Activated naive CD8-positive, alpha-beta T cell treated with anti-CD3 and anti-CD28 coated beads, Interleukin-2, amount 50 U/mL, for 16 hours (primary cell): ENCODE measurements around the gene KCNN2.

Source experiments
- DNase-seq: peaks from one replicate; pipeline ENCODE4 v3.0.0-alpha.2; 2020; ENCODE audit warnings: low read depth, low spot score

Gene KCNN2

DNA sequence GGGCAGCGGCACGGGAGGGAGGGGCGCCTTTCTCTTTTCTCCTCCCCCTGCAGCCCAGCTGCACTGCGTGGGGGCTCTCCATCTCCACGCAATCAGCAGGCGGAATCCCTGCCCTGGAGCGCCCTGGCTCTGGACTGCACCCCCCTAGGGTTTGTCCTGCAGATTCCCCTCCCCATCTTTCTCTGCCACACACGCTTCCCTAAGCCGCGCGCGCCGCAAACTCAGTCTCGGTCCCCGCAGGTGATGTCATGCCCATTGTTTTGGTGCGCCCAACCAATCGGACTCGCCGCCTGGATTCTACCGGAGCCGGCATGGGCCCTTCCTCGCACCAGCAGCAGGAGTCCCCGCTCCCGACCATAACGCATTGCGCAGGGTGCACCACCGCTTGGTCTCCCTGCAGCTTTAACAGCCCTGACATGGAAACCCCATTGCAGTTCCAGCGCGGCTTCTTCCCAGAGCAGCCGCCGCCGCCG lies at the start of gene KCNN2:
Gene KCNN2 (plus strand): TSS at position 347 of the 473 bp plus-strand sequence. CDS start 70 bp downstream, at position 417.
- no peak for DNase-seq

DNA sequence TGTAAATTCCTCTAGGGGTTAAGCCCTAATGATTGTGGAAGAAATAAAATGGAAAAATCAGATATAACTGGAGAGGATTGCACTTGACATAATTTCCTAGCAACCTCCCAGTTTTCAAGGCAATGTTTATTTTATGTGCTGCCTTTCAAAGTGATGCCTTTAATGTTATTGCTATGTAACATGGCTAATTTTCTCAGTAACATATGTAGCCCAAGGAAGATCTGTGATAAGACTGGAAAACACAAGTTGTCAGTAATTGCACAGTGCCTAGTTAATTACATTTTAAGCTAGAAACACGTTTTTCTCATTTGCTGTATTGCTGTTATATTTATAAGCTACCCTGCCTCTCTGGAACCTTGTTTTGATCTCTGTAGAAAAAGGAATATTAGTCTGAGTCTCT lies 49.2 kb upstream of the KCNN2 start:
- DNase-seq = no peak

DNA sequence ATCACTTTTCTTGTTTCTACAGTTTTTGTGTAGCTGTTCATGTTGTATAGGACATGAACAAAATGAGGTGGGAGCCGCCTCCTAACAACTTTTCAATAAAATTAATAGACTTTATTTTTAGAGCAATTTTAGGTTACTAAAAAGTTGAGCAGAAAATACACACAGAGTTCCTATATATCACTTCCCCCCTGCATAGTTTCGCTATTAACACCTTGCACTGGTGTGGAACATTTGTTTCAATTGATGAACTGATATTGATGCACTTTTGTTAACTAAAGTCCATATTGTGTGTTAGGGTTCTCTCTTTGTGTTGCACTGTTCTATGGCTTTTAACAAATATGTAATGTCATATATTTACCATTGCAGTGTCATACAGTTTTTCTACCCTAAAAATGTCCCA lies 47.8 kb upstream of the KCNN2 start:
- DNase-seq = no peak

DNA sequence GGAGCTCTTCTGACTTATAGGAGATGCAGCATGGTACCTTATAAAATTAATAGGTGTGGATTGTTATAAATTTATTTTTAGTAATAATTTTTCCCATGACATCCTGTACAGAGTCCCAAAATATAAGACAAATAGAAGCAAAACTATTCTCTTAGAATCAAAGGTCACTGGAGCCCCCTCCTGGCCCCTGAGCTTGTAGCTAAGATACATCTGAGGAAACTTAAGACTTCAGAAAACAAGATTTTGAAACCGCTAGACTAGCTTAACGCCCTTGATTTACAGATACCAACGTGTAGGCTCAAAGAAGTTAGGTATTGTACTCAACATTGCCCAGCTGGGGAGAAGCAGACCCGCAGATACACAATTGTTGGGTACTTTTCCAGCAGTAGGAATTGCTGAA lies 45.7 kb upstream of the KCNN2 start:
- no peak for DNase-seq

DNA sequence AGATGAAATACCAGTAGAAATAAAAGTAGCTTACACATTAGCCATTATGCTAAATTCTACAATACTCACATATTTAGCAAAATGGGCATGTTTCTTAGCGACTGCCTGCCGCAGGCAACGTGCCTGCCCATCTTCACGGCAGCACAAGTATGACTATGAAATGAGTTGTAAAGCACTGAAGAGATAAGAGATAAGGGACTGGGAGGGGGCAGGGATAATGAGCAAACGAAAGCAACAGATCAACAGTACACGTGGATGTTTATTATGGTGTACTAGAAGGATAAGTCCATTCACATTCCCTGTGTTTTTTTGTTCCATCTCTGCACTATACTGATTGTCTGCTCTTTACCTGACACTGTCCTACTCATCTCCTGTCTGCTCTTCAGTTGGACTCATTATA lies 44.1 kb upstream of the KCNN2 start:
- DNase-seq = no peak

DNA sequence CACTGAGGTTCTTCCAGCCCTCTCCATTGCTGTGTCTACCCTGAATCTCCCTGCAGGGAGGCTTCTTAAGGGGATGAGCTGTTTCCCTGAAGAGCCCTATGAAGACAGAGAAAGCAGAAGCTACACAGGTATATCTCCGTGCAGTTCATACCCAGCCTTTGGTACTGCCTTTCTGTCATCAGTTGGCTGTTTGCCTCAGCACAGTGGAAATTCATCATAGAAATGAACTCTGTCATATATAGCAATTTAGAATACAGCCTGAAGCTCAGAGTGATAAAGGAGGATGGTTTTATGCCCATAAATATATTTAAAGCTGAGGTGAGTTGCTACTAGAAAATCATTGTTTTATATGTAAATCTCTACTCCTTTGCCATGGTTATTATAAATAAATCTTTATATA lies 42.6 kb upstream of the KCNN2 start:
- no peak for DNase-seq

DNA sequence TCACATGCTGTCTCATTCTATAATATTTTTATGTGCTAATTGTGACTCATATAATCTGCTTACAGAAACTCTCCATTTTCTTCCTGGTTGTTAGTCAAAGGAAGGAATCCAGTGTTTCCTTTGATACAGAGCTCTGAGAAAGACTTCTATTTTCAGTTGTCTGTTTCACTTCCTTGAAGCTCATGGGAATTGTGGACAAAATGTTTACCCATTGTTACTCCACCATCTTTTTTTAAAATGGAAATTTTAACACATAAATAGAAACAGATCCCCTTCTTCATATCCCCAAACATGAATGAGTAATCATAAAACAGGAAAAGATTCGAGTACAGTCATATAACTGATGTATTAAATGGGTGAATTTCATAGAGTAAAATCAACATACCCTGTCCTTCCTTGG lies 42.0 kb upstream of the KCNN2 start:
- DNase-seq = no peak

DNA sequence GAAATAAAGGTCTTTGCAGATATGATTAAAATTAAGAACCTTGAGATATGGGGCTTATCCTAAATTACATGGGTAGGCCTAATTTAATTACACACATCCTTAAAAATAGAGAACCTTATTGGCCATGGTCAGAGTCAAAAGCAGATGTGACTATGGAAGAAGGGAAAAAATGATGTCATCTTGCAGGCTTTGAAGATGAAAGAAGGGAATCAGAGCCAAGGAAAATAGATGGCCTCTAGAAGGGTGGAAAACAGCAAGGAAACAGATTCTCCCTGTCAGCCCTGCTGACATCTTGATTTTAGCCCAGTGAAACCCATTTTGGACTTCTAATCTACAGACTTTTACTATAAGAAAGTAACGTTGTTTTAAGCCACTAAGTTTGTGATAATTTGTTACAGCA lies 37.6 kb upstream of the KCNN2 start:
- no peak for DNase-seq

DNA sequence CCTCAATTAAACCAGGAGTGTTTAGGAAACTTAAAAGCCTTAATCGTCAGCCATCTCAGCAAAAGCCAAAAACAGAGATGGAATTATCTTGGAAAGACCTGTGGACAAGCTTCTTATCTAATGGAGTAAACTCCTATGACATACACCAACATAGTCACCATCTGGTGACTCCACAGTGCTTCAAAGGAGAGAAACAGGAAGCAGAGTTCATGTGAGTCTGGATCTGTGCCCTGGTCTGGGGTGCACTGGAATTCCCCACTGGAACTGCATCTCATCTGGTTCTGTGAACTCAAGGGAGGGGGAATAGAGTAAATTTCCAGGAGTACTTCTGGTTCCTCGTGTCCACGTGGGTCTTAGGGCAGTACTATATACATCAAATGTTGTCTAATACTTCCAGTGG lies 36.3 kb upstream of the KCNN2 start:
- no peak for DNase-seq

DNA sequence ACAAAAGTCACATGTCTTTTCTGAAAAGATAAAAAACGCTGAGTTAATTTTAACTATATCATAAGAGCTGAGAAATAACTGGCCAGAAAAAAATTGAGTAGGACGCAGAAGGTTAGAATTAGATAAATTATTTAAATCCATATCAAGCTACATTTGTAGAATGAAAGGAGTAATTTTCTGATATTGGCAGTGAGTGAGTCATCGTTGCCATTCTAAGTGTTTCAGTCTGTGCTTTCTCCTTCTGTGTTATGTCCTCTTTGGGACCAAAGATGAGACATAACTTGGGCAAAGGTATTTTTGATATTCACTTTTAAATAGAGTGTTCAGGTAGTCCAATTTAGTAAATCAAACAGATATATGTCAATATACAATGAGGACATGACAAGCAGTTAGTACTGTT lies 34.4 kb upstream of the KCNN2 start:
- DNase-seq = no peak

DNA sequence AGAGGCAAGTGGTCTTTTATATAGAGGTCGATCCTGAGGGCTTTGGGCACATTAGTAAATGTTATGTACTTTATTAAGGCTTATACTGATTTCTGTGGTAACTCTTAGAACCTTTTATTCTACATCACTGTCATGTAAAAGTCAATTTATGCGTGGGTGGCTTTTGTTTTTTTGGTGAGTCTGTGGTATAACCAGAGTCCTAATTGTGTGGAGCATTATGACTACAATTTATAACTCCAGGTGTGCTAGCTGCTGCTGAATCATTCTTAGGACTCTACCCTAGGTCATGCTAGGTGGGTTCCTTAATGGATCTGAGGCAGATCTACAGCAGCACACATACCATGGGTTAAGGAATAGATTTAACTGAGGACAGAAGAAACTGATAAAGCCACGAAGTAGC lies 33.9 kb upstream of the KCNN2 start:
- no peak for DNase-seq

DNA sequence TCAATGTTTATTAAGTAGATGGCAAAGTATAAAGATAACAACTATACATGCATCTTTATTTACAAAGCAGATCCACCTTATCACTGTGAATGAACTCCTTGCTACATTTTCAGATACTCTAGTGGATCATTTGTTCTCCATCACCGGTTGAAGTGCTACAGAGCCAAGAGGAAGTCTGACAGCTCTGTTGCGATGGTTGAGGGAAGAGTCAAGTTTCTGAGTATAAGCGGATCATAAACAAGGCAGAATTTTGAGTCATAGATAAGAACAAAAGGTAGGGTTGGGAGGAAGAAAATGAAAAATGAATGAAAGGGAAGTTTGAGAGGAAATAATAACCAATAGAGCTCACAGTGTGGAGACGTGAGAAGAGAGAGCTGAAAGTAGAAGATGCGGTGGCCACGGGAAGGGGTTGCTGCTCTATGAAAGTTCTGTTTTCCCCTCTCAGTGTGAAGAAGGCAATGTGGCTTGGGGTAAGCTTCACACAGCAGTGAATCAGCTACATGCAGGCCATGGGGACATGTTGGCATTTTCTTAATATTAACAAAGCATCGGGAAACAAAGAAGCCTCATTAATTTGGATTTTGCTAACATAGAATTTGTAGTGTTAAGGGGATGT lies 30.8 kb upstream of the KCNN2 start:
- no peak for DNase-seq

DNA sequence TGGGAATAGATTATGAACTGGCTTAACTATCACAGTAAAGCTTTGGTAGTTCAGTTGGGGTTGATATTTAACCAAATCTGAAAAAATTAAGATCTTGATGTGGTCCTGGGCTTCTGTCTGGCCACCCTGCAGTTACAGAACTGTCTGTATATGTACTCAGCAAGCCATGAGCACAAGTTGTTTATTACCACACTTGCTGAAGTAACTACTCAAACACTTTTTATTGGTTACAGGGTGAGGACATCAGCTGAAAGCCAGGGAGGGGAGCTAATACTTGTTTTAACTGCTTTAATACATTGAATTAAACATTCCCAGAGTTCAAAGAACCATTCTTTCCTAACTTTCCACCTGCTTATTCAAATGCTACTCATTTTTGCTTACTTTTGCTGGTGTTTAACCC lies 29.4 kb upstream of the KCNN2 start:
- no peak for DNase-seq

DNA sequence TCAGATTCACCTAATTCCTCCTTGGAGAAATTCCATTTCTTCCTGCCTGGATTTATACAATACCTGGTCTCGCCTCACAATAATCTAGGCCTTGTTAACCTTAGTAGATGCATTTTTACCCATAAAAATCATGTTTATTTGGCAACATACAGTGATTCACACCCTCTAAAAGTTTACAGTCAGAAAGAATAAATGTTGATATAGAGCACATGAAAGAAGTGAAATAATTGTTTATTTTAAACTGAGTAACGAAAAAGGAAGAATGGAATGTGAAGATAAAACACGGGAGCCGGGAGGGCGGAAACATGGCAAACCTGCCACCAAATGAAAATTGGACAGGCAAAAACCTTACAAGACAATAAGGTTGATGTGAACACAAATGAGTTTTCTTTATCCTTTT lies 28.9 kb upstream of the KCNN2 start:
- no peak for DNase-seq

DNA sequence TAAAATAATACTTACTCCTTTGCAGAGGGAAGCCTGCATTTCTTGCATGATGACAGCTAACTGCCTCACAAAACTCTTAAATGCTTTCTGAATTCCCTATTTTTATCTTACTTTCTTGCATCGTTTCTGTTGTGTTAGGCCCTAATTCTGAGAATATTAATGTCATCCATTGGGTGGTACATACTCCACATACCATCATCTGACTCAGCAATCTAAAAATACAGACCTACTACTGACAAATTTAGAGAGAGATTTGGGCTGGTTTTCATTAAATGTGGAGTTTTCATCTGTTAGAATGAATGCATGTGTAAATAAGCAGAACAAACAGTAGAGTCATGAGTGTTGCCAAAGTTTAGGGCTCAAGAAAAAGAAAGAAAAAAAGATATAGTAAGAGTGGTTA lies 26.5 kb upstream of the KCNN2 start:
- DNase-seq = no peak

DNA sequence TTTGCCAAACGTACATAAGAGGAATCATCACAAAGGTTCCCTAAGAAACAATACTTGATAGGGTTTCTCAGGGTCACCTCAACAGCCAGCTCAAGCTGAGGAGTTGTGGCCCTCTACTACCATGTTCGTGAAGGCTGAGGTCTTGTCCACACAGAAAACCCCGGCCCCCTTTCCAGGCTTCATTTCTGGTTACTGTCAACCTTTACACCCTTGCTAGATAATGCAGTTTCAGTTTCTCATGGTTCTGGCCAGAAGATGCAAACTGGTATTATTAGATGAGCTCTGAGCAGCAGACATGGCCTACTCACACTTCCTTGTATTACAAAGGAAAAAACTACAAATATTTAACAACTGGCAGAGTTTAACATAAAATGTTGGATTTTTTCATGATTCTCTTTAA lies 22.8 kb upstream of the KCNN2 start:
- no peak for DNase-seq

DNA sequence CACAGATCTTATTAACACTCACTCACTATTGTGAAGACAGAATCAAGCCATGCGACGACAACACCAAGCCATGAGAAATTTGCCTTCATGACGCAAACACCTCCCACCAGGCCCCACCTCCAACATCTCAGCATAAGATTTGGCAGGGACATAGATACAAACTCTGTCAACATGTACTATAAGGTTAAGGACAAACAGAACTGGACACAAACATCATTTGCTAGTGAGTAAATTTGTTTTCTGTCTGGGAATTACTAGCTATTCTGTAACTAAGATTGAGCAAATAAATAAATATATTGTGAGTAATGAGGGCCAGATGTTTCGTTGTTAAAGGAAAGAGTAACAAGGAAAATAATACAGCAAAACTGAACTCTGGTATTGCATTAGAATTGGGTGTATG lies 15.7 kb upstream of the KCNN2 start:
- DNase-seq = no peak

DNA sequence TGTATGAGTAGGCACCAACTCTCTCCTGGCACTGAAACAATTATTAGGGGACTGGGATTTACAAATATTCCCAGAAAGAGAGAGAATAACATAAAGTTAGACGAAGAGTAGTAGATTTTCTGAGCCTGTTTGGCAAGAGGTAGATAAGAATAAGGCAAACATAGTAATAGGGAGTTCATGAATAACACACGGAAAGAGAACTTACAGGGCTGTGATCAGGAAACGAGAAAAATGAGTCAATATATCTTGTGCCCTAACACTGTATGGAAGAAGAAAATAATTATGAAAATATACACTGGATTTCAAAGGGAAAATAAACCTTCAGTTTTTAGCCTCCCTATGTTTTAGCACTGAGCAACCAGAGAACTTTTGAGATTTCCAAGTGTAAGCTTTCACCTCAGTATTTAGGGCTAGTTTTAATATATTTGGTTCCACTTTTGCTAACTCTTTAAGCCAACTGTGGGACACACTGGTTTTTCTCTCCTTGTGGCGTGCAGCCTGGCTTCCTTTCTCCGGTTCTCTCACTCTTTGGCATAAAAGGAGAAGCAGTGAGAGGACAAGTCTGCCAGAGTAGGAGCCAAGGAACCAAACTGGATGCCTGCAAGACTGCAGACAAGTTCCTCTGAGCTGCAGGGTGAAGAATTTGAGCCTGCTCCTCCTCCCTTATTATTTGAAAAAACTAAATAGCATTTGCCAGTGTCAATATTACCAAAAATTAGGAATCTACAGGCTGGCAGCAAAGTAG lies 6.6 kb upstream of the KCNN2 start:
- DNase-seq = no peak

DNA sequence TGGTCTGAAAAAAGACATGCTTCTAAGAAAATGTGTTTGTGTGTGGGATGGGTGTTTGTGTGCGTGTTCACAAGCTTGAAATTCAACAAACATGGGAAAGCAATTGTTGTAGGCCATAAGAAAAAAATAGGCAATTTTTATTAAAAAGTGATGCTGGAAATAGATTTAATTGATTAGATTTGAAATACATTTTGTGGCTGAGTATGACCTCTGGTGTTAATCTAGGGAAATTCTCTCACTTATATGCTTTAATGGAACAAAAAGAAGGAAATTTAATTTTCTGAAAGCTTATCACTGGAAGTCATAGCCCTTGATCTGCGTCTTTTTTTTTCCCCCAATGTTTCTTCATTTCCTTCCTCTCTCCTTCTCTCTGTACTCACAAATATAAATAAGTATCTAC lies 3.5 kb upstream of the KCNN2 start:
- no peak for DNase-seq

DNA sequence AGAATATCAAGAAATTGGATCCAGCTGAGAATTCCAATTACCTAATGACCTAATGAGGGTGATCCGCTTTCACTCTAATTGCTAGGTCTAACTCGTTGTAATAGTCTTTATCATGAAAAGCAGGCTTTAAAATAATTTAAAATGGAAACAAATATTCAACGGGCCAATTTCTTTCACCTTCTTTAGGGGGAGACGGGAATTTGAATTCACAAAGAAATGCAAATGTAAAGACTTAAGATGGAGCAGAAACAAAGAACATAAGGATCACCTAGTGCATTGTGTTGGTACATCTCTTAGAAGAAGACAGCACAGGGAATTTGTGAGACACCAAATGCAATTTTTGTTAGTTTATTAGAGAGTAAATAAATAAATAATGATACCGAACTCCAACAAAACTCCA lies 1.5 kb upstream of the KCNN2 start:
- DNase-seq = no peak

DNA sequence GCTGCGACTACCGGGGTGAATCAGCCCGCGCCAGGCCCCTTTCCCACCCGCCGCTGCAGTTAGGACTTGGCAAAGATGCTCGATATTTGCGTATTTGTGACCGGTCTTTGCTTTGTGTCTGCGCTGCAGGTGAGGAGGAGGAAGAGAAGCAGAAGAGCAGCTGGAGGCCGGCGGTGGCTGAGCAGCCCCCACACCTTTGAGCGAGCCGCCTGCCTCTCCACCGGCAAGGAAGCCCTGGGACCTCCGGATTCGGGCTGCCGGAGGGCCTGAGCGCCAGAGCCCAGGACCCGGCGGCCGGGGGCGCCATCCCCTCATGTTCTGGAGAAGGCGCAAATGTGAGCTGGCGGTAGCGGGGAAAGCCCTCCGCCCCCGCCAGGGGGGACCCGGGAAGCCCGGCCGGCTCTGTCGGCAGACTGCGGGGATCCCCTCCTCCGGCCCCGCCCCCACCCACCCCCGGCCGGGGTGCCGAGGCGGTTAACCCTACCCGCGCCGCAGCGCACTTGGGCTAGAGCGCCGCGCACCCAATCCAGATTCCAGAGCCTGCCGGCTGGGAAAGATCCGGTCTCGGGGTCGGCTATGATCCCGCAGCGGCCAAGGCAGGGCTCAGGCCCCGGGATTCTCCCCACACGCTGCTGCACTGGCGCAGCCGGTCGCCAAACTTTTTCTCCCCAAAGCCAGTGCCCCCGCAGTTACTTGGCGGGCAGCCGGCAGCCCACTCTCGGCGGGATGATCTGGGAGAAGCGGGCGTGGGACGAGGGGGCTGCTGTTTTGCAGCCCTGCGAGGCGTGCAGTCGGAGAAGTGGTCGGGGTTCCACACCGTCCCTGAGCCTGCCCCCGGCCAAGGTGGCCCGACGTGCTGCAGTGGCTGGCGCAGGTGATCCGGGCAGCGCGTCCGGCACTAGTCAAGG lies 800 bp upstream of the KCNN2 start:
- no peak for DNase-seq

DNA sequence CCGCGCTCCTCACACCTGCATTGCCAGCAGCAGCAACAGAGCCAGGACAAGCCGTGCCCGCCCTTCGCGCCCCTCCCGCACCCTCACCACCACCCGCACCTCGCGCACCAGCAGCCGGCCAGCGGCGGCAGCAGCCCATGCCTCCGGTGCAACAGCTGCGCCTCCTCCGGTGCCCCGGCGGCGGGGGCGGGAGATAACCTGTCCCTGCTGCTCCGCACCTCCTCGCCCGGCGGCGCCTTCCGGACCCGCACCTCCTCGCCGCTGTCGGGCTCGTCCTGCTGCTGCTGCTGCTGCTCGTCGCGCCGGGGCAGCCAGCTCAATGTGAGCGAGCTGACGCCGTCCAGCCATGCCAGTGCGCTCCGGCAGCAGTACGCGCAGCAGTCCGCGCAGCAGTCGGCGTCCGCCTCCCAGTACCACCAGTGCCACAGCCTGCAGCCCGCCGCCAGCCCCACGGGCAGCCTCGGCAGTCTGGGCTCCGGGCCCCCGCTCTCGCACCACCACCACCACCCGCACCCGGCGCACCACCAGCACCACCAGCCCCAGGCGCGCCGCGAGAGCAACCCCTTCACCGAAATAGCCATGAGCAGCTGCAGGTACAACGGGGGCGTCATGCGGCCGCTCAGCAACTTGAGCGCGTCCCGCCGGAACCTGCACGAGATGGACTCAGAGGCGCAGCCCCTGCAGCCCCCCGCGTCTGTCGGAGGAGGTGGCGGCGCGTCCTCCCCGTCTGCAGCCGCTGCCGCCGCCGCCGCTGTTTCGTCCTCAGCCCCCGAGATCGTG lies 517 bp downstream of the KCNN2 start:
- DNase-seq = no peak
